Liver (tissue), 3 donors: Measurements from ENCODE around the gene CARS2.

Source experiments
- FOXA1 ChIP-seq: IDR thresholded peaks from 2 replicates; pipeline ENCODE4 v1.6.1; 2016; ENCODE audit warnings: antibody characterized with exemption
- GABPA ChIP-seq, 2 donors: IDR thresholded peaks in 1 of 2; conservative IDR thresholded peaks in 1 of 2; 2 replicates each; pipeline ENCODE4 v1.6.1; 2016; ENCODE audit warnings: antibody characterized with exemption in 2 of 2, mild to moderate bottlenecking in 1 of 2, moderate library complexity in 1 of 2
- JUND ChIP-seq, 2 donors: IDR thresholded peaks; 2 replicates each; pipeline ENCODE4 v1.6.1; 2016; ENCODE audit warnings: antibody characterized with exemption in 2 of 2
- MAX ChIP-seq: IDR thresholded peaks from 2 replicates; pipeline ENCODE4 v1.6.1; 2016; ENCODE audit warnings: antibody characterized with exemption
- REST ChIP-seq: IDR thresholded peaks from 2 replicates; pipeline ENCODE4 v1.6.1; 2016; ENCODE audit warnings: antibody characterized with exemption, mild to moderate bottlenecking
- TAF1 ChIP-seq: conservative IDR thresholded peaks from 2 replicates; pipeline ENCODE4 v1.6.1; 2016; ENCODE audit warnings: antibody characterized with exemption, mild to moderate bottlenecking
- YY1 ChIP-seq: IDR thresholded peaks from 2 replicates; pipeline ENCODE4 v1.6.1; 2016; ENCODE audit warnings: antibody characterized with exemption, mild to moderate bottlenecking
- ZBTB33 ChIP-seq: IDR thresholded peaks from 2 replicates; pipeline ENCODE4 v1.6.1; 2016; ENCODE audit warnings: antibody characterized with exemption
- TF ChIP-seq, protein P1 (sequence below): fragments of 150-350 bp; IDR thresholded peaks from 2 replicates; pipeline ENCODE4 v1.5.1; 2017; ENCODE audit warnings: improper control_type of control experiment, low read depth, low read length; ENCODE audit not compliant: missing input control
- TF ChIP-seq, protein P2 (sequence below): IDR thresholded peaks from 2 replicates; pipeline ENCODE4 v1.6.1; 2016; ENCODE audit warnings: antibody characterized with exemption
- donor health status: healthy.
- donor health status: healthy.

- TF ChIP-seq, protein P1, sequence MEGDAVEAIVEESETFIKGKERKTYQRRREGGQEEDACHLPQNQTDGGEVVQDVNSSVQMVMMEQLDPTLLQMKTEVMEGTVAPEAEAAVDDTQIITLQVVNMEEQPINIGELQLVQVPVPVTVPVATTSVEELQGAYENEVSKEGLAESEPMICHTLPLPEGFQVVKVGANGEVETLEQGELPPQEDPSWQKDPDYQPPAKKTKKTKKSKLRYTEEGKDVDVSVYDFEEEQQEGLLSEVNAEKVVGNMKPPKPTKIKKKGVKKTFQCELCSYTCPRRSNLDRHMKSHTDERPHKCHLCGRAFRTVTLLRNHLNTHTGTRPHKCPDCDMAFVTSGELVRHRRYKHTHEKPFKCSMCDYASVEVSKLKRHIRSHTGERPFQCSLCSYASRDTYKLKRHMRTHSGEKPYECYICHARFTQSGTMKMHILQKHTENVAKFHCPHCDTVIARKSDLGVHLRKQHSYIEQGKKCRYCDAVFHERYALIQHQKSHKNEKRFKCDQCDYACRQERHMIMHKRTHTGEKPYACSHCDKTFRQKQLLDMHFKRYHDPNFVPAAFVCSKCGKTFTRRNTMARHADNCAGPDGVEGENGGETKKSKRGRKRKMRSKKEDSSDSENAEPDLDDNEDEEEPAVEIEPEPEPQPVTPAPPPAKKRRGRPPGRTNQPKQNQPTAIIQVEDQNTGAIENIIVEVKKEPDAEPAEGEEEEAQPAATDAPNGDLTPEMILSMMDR: no peak
- TF ChIP-seq JUND (IDR thresholded peaks at IDR 0.05): no peak
- TF ChIP-seq, protein P2, sequence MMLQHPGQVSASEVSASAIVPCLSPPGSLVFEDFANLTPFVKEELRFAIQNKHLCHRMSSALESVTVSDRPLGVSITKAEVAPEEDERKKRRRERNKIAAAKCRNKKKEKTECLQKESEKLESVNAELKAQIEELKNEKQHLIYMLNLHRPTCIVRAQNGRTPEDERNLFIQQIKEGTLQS: no peak
- no peak for TF ChIP-seq YY1
- no peak for TF ChIP-seq MAX
- no peak for TF ChIP-seq FOXA1
- TF ChIP-seq TAF1: no peak
- TF ChIP-seq REST: no peak
- no peak for TF ChIP-seq ZBTB33
- no peak for TF ChIP-seq GABPA (IDR thresholded peaks at IDR 0.05 in 1 of 2, conservative IDR thresholded peaks at IDR 0.05 in 1 of 2)
These were observed 43.0 kb downstream of the CARS2 start for GRCh38 chr13:110662777-110663443.
